DOHH2 (cell line): ENCODE measurements around the gene PLA2G4E.

Experiments
- H3F3A ChIP-seq: fragments of 200-600 bp; sonication (generic), shearing (Covaris generic); 2 replicates; pipeline ENCODE4 v1.6.0; 2016; ENCODE audit warnings: antibody characterized with exemption, mild to moderate bottlenecking; ENCODE audit not compliant: control insufficient read depth, insufficient read depth
- H3K27ac ChIP-seq: fragments of 200-600 bp; sonication (generic); 2 replicates; pipeline ENCODE4 v1.5.1; 2014; ENCODE audit warnings: low read depth, mild to moderate bottlenecking, low read length, moderate library complexity
- H3K27me3 ChIP-seq: fragments of 200-600 bp; sonication (generic); 2 replicates; pipeline ENCODE4 v1.6.1; 2014; ENCODE audit warnings: mild to moderate bottlenecking, low read length, mixed read lengths; ENCODE audit not compliant: control insufficient read depth
- H3K36me3 ChIP-seq: fragments of 200-600 bp; sonication (generic); 2 replicates; pipeline ENCODE4 v1.6.1; 2014; ENCODE audit warnings: mild to moderate bottlenecking, low read length, moderate library complexity, mixed read lengths; ENCODE audit not compliant: control insufficient read depth
- H3K4me1 ChIP-seq: fragments of 200-600 bp; sonication (generic); 2 replicates; pipeline ENCODE4 v1.6.1; 2014; ENCODE audit warnings: mild to moderate bottlenecking, low read length, mixed read lengths; ENCODE audit not compliant: control insufficient read depth
- H3K4me2 ChIP-seq: fragments of 200-600 bp; sonication (generic); 2 replicates; pipeline ENCODE4 v1.6.0; 2014; ENCODE audit warnings: mild to moderate bottlenecking, low read length, moderate library complexity
- H3K4me3 ChIP-seq: fragments of 200-600 bp; sonication (generic); 2 replicates; pipeline ENCODE4 v1.5.1; 2014; ENCODE audit warnings: mild to moderate bottlenecking, low read length, mixed read lengths
- H3K79me2 ChIP-seq: fragments of 200-600 bp; sonication (generic); 2 replicates; pipeline ENCODE4 v1.6.1; 2014; ENCODE audit warnings: mild to moderate bottlenecking, low read length, mixed read lengths; ENCODE audit not compliant: control insufficient read depth
- H3K9me2 ChIP-seq: fragments of 200-600 bp; sonication (generic); replicated peaks from 2 replicates; pipeline ENCODE4 v1.6.1; 2014; ENCODE audit warnings: mild to moderate bottlenecking, low read length, mixed read lengths; ENCODE audit not compliant: control insufficient read depth
- H3K9me3 ChIP-seq: fragments of 200-600 bp; sonication (generic); 2 replicates; pipeline ENCODE4 v1.6.1; 2014; ENCODE audit warnings: antibody characterized with exemption, low read length, mixed read lengths; ENCODE audit not compliant: control insufficient read depth, insufficient read depth
- H4K20me1 ChIP-seq: fragments of 200-600 bp; sonication (generic); 2 replicates; pipeline ENCODE4 v1.6.0; 2014; ENCODE audit warnings: low read depth, mild to moderate bottlenecking, antibody characterized with exemption, low read length, moderate library complexity; ENCODE audit not compliant: control insufficient read depth, insufficient read depth
- CTCF ChIP-seq: fragments of 200-600 bp; sonication (generic); IDR thresholded peaks from one replicate; pipeline ENCODE4 v1.5.1; 2014; ENCODE audit warnings: antibody characterized with exemption, mild to moderate bottlenecking, low read depth, low read length; ENCODE audit not compliant: poor library complexity, severe bottlenecking
- EZH2phosphoT487 ChIP-seq: fragments of 200-600 bp; sonication (generic); IDR thresholded peaks from 2 replicates; pipeline ENCODE4 v1.6.1; 2017; ENCODE audit warnings: borderline replicate concordance, mild to moderate bottlenecking, antibody characterized with exemption, low read length, moderate library complexity, mixed read lengths

PLA2G4E gene

GRCh38 chr15:42009474-42009873 lies 11.4 kb downstream of the PLA2G4E start:
- no peaks in the 10 kb centered on the region for H3F3A ChIP-seq
- no peak overlapping the region for H3K4me2 ChIP-seq
- H3K9me2 ChIP-seq = no peaks in the 10 kb centered on the region
- H3K27ac ChIP-seq = no peak overlapping the region
- no peaks in the 10 kb centered on the region for H3K9me3 ChIP-seq
- no peaks in the 10 kb centered on the region for H3K36me3 ChIP-seq
- H4K20me1 ChIP-seq = no peaks in the 10 kb centered on the region
- H3K4me1 ChIP-seq = no peaks in the 10 kb centered on the region
- no peaks in the 10 kb centered on the region for H3K79me2 ChIP-seq
- no peak overlapping the region for H3K4me3 ChIP-seq
- TF ChIP-seq EZH2phosphoT487 (no peak), CTCF (no peak)
- H3K27me3 ChIP-seq = peaks cover 14% of the 10 kb centered on the region

- no peaks in the 10 kb centered on the region for H3K4me1 ChIP-seq
- no peaks in the 10 kb centered on the region for H4K20me1 ChIP-seq
- TF ChIP-seq CTCF (no peak), EZH2phosphoT487 (no peak)
- no peaks in the 10 kb centered on the region for H3K9me2 ChIP-seq
- no peaks in the 10 kb centered on the region for H3K79me2 ChIP-seq
- no peaks in the 10 kb centered on the region for H3F3A ChIP-seq
- no peaks in the 10 kb centered on the region for H3K36me3 ChIP-seq
- H3K27me3 ChIP-seq = peaks cover 14% of the 10 kb centered on the region
- H3K4me3 ChIP-seq = no peak overlapping the region
- no peak overlapping the region for H3K27ac ChIP-seq
- no peak overlapping the region for H3K4me2 ChIP-seq
- H3K9me3 ChIP-seq = no peaks in the 10 kb centered on the region
Observed at GRCh38 chr15:42009022-42009421, 11.8 kb downstream of the PLA2G4E start.

DNA sequence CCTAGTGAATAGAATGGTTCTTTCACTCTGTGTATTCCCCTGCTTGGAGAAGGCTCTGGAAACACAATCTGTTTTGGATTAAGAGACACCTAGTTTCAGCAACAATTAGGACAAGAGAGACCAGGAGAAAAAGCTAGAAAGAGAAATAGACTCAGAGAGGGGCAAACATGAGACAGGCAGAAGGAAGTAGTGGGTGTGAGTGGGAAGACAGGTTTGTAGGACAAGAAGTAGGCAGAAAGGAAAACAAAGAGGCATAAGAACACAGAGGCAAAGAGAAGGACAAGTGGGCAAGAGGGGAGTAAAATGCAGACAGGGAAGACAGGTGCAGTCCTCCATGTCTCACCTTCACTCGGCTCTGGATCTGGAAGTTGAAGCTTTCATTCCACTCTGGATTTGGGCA lies 13.5 kb downstream of the PLA2G4E start:
- Histone ChIP-seq H4K20me1 (no peaks in the 10 kb centered on the region), H3K27me3 (peaks cover 19% of the 10 kb centered on the region), H3K4me1 (no peaks in the 10 kb centered on the region), H3K9me2 (no peaks in the 10 kb centered on the region), H3K4me2 (no peak overlapping the region), H3K27ac (no peak overlapping the region), H3K4me3 (no peak overlapping the region), H3K36me3 (no peaks in the 10 kb centered on the region), H3K79me2 (no peaks in the 10 kb centered on the region), H3F3A (no peaks in the 10 kb centered on the region), H3K9me3 (no peaks in the 10 kb centered on the region)
- TF ChIP-seq CTCF (no peak), EZH2phosphoT487 (no peak)

DNA sequence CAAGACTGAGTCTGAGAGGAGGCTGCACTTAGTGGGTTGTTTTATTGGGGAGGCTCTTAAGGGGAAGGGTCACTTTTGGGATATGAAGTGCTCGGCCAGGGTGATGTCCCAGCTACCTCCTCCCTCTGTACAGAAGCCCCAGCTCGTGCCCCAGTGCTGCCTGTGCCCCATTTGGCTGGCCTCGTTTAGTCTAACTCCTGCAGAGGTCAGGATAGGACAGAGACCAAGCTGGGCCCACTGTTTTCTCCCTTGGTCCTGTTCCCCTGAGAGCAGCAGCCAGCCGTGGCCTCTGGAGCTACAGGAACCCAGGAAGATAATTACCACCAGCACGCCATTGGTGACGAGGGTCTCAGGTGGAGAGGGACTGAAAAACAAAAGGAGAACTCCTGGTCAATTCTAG lies 18.5 kb downstream of the PLA2G4E start:
- no peak overlapping the region for H3K27ac ChIP-seq
- no peak for TF ChIP-seq EZH2phosphoT487
- no peak for TF ChIP-seq CTCF
- H3K4me3 ChIP-seq = no peak overlapping the region
- H3K27me3 ChIP-seq = peaks cover 12% of the 10 kb centered on the region
- H3K9me2 ChIP-seq = no peaks in the 10 kb centered on the region
- H3F3A ChIP-seq = no peaks in the 10 kb centered on the region
- no peaks in the 10 kb centered on the region for H4K20me1 ChIP-seq
- H3K9me3 ChIP-seq = no peaks in the 10 kb centered on the region
- no peaks in the 10 kb centered on the region for H3K36me3 ChIP-seq
- H3K79me2 ChIP-seq = no peaks in the 10 kb centered on the region
- H3K4me1 ChIP-seq = no peaks in the 10 kb centered on the region; the same call in 1 of the 2 replicates
- H3K4me2 ChIP-seq = no peak overlapping the region
